Measurements from ENCODE around the gene MIA2. TPM values are rescaled to one million over a fixed set of nuclear protein-coding genes. Genes with fewer than 3 reads are reported as not detected.
"Not testable (repeated sequence)": the region's sequence is repeated elsewhere in the genome, so short reads cannot be mapped to it uniquely, and the experiment has no call there.

Gene MIA2
- polyA plus RNA-seq, 4 donors, result 55.3 to 264 (median 210) TPM

GRCh38 chr14:39260161-39260560 is 26.4 kb downstream of the MIA2 start:
- not testable (repeated sequence) for FAIRE-seq; H3K27ac ChIP-seq (ENCODE audit: low read depth in 1 of 3, low read length in 2 of 3); H3K27me3 ChIP-seq (ENCODE audit: control insufficient read depth in 3 of 3, insufficient read depth in 3 of 3, low read length in 3 of 3); H3K9me3 ChIP-seq (ENCODE audit: control insufficient read depth in 2 of 2, insufficient read depth in 1 of 2, low read depth in 1 of 2, low read length in 1 of 2); H3K36me3 ChIP-seq (ENCODE audit: control insufficient read depth in 3 of 3, insufficient read depth in 2 of 3, low read depth in 1 of 3, low read length in 3 of 3); H3K4me3 ChIP-seq (ENCODE audit: low read depth in 1 of 3, low read length in 3 of 3); H3K4me1 ChIP-seq (ENCODE audit: control insufficient read depth in 3 of 3, insufficient read depth in 2 of 3, low read depth in 1 of 3, low read length in 2 of 3); DNase-seq
- 84 to 100% (median 93%) methylated on average over 2 to 3 of the region's 3 CpGs for WGBS, 3 donors

- not testable (repeated sequence) for H3K36me3 ChIP-seq (ENCODE audit: control insufficient read depth in 3 of 3, insufficient read depth in 2 of 3, low read depth in 1 of 3, low read length in 3 of 3); H3K27ac ChIP-seq (ENCODE audit: low read depth in 1 of 3, low read length in 2 of 3); H3K27me3 ChIP-seq (ENCODE audit: control insufficient read depth in 3 of 3, insufficient read depth in 3 of 3, low read length in 3 of 3); DNase-seq; H3K4me3 ChIP-seq (ENCODE audit: low read depth in 1 of 3, low read length in 3 of 3); H3K9me3 ChIP-seq (ENCODE audit: control insufficient read depth in 2 of 2, insufficient read depth in 1 of 2, low read depth in 1 of 2, low read length in 1 of 2); FAIRE-seq
- H3K4me1 ChIP-seq (ENCODE audit: control insufficient read depth in 3 of 3, insufficient read depth in 2 of 3, low read depth in 1 of 3, low read length in 2 of 3), result peaks cover 0 to 13% (median 0%) of the 10 kb centered on the region in 3 donors
- 94 to 100% (median 96%) methylated on average over 1 of the region's 1 CpG for WGBS, 3 donors
Measured at GRCh38 chr14:39262214-39262613, 28.5 kb downstream of the MIA2 start.

- Histone ChIP-seq H3K27me3 (ENCODE audit: control insufficient read depth in 3 of 3, insufficient read depth in 3 of 3, low read length in 3 of 3) (no peaks in the 10 kb centered on the region), H3K4me3 (ENCODE audit: low read depth in 1 of 3, low read length in 3 of 3) (no peak overlapping the region), H3K4me1 (ENCODE audit: control insufficient read depth in 3 of 3, insufficient read depth in 2 of 3, low read depth in 1 of 3, low read length in 2 of 3) (peaks cover 0 to 22% (median 0%) of the 10 kb centered on the region in 3 donors), H3K9me3 (ENCODE audit: control insufficient read depth in 2 of 2, insufficient read depth in 1 of 2, low read depth in 1 of 2, low read length in 1 of 2) (no peaks in the 10 kb centered on the region), H3K36me3 (ENCODE audit: control insufficient read depth in 3 of 3, insufficient read depth in 2 of 3, low read depth in 1 of 3, low read length in 3 of 3) (peaks cover 0 to 2% (median 0%) of the 10 kb centered on the region in 3 donors), H3K27ac (ENCODE audit: low read depth in 1 of 3, low read length in 2 of 3) (no peak overlapping the region)
- FAIRE-seq (no peak), DNase-seq (no peak)
- 91 to 94% (median 93%) methylated on average over 7 of the region's 7 CpGs for WGBS, 3 donors
Measured at GRCh38 chr14:39264057-39264456, 30.3 kb downstream of the MIA2 start.

- FAIRE-seq (no peak), DNase-seq (no peak)
- Histone ChIP-seq H3K27me3 (ENCODE audit: control insufficient read depth in 3 of 3, insufficient read depth in 3 of 3, low read length in 3 of 3) (no peaks in the 10 kb centered on the region), H3K27ac (ENCODE audit: low read depth in 1 of 3, low read length in 2 of 3) (no peak overlapping the region), H3K4me3 (ENCODE audit: low read depth in 1 of 3, low read length in 3 of 3) (no peak overlapping the region), H3K4me1 (ENCODE audit: control insufficient read depth in 3 of 3, insufficient read depth in 2 of 3, low read depth in 1 of 3, low read length in 2 of 3) (peaks cover 0 to 24% (median 0%) of the 10 kb centered on the region in 3 donors), H3K9me3 (ENCODE audit: control insufficient read depth in 2 of 2, insufficient read depth in 1 of 2, low read depth in 1 of 2, low read length in 1 of 2) (no peaks in the 10 kb centered on the region), H3K36me3 (ENCODE audit: control insufficient read depth in 3 of 3, insufficient read depth in 2 of 3, low read depth in 1 of 3, low read length in 3 of 3) (peaks cover 0 to 3% (median 0%) of the 10 kb centered on the region in 3 donors)
- WGBS, 3 donors, result 90 to 95% (median 90%) methylated on average over 1 of the region's 1 CpG
Measured at GRCh38 chr14:39264558-39264957, 30.8 kb downstream of the MIA2 start.

- Histone ChIP-seq H3K27ac (ENCODE audit: low read depth in 1 of 3, low read length in 2 of 3) (no peak overlapping the region), H3K27me3 (ENCODE audit: control insufficient read depth in 3 of 3, insufficient read depth in 3 of 3, low read length in 3 of 3) (no peaks in the 10 kb centered on the region), H3K4me1 (ENCODE audit: control insufficient read depth in 3 of 3, insufficient read depth in 2 of 3, low read depth in 1 of 3, low read length in 2 of 3) (peaks cover 0 to 24% (median 0%) of the 10 kb centered on the region in 3 donors), H3K36me3 (ENCODE audit: control insufficient read depth in 3 of 3, insufficient read depth in 2 of 3, low read depth in 1 of 3, low read length in 3 of 3) (peaks cover 0 to 4% (median 0%) of the 10 kb centered on the region in 3 donors), H3K4me3 (ENCODE audit: low read depth in 1 of 3, low read length in 3 of 3) (no peak overlapping the region), H3K9me3 (ENCODE audit: control insufficient read depth in 2 of 2, insufficient read depth in 1 of 2, low read depth in 1 of 2, low read length in 1 of 2) (no peaks in the 10 kb centered on the region)
- WGBS, 3 donors, result 5 to 10% (median 7%) methylated on average over 2 of the region's 2 CpGs
- FAIRE-seq (no peak), DNase-seq (peak; percentile 7 to 36)
Measured at GRCh38 chr14:39265033-39265432, 31.3 kb downstream of the MIA2 start.

GRCh38 chr14:39265806-39266524 is 32.2 kb downstream of the MIA2 start:
- DNase-seq (peak in 1 of 2 donors; percentile 2), FAIRE-seq (no peak)
- WGBS, 3 donors, result 10 to 14% (median 13%) methylated on average over 14 of the region's 14 CpGs
- no peaks in the 10 kb centered on the region for H3K9me3 ChIP-seq (ENCODE audit: control insufficient read depth in 2 of 2, insufficient read depth in 1 of 2, low read depth in 1 of 2, low read length in 1 of 2)
- peak overlapping the region; percentile 69 to 90 (median 79) for H3K4me3 ChIP-seq (ENCODE audit: low read depth in 1 of 3, low read length in 3 of 3)
- H3K27ac ChIP-seq (ENCODE audit: low read depth in 1 of 3, low read length in 2 of 3), result peak overlapping the region; percentile 87 to 98 (median 97)
- H3K4me1 ChIP-seq (ENCODE audit: control insufficient read depth in 3 of 3, insufficient read depth in 2 of 3, low read depth in 1 of 3, low read length in 2 of 3), result peaks cover 0 to 24% (median 0%) of the 10 kb centered on the region in 3 donors
- H3K36me3 ChIP-seq (ENCODE audit: control insufficient read depth in 3 of 3, insufficient read depth in 2 of 3, low read depth in 1 of 3, low read length in 3 of 3), result peaks cover 0 to 8% (median 0%) of the 10 kb centered on the region in 3 donors
- H3K27me3 ChIP-seq (ENCODE audit: control insufficient read depth in 3 of 3, insufficient read depth in 3 of 3, low read length in 3 of 3), result no peaks in the 10 kb centered on the region

GRCh38 chr14:39266525-39266870 is 32.8 kb downstream of the MIA2 start:
- Histone ChIP-seq H3K9me3 (ENCODE audit: control insufficient read depth in 2 of 2, insufficient read depth in 1 of 2, low read depth in 1 of 2, low read length in 1 of 2) (peaks cover 0 to under 1% of the 10 kb centered on the region in 2 donors), H3K4me3 (ENCODE audit: low read depth in 1 of 3, low read length in 3 of 3) (peak overlapping the region; percentile 69 to 90 (median 79)), H3K27ac (ENCODE audit: low read depth in 1 of 3, low read length in 2 of 3) (peak overlapping the region; percentile 87 to 98 (median 97)), H3K4me1 (ENCODE audit: control insufficient read depth in 3 of 3, insufficient read depth in 2 of 3, low read depth in 1 of 3, low read length in 2 of 3) (peaks cover 0 to 24% (median 0%) of the 10 kb centered on the region in 3 donors), H3K36me3 (ENCODE audit: control insufficient read depth in 3 of 3, insufficient read depth in 2 of 3, low read depth in 1 of 3, low read length in 3 of 3) (peaks cover 0 to 9% (median 0%) of the 10 kb centered on the region in 3 donors), H3K27me3 (ENCODE audit: control insufficient read depth in 3 of 3, insufficient read depth in 3 of 3, low read length in 3 of 3) (no peaks in the 10 kb centered on the region)
- FAIRE-seq, result no peak
- 0 to 1% (median 0%) methylated on average over 30 to 31 of the region's 31 CpGs for WGBS, 3 donors
- DNase-seq, result peak; percentile 96

- peak; percentile 84 to 93 for DNase-seq
- no peak for FAIRE-seq
Measured at GRCh38 chr14:39266871-39267607, 33.3 kb downstream of the MIA2 start.

More at GRCh38 chr14:39266871-39267607, 33.3 kb downstream of the MIA2 start:
- peak overlapping the region; percentile 69 to 90 (median 79) for H3K4me3 ChIP-seq (ENCODE audit: low read depth in 1 of 3, low read length in 3 of 3)
- H3K27me3 ChIP-seq (ENCODE audit: control insufficient read depth in 3 of 3, insufficient read depth in 3 of 3, low read length in 3 of 3), result no peaks in the 10 kb centered on the region
- H3K27ac ChIP-seq (ENCODE audit: low read depth in 1 of 3, low read length in 2 of 3), result peak overlapping the region; percentile 87 to 98 (median 97)
- H3K4me1 ChIP-seq (ENCODE audit: control insufficient read depth in 3 of 3, insufficient read depth in 2 of 3, low read depth in 1 of 3, low read length in 2 of 3), result peaks cover 0 to 24% (median 0%) of the 10 kb centered on the region in 3 donors
- H3K9me3 ChIP-seq (ENCODE audit: control insufficient read depth in 2 of 2, insufficient read depth in 1 of 2, low read depth in 1 of 2, low read length in 1 of 2), result peaks cover 0 to 6% of the 10 kb centered on the region in 2 donors
- peaks cover 0 to 13% (median 0%) of the 10 kb centered on the region in 3 donors for H3K36me3 ChIP-seq (ENCODE audit: control insufficient read depth in 3 of 3, insufficient read depth in 2 of 3, low read depth in 1 of 3, low read length in 3 of 3)
- WGBS, 3 donors, result 0% methylated on average over 64 to 70 of the region's 70 CpGs

Measured in small intestine (tissue), 7 donors.